Testis (tissue), 3 donors: Measurements from ENCODE around the gene RNASEH2A. TPM values are rescaled to one million over a fixed set of nuclear protein-coding genes. Genes with fewer than 3 reads are reported as not detected.
A peak's percentile ranks its signal among the peaks of the same experiment; 100 is the strongest.

Experiments used
- DNase-seq: peaks from one replicate; pipeline ENCODE4 v3.0.0-alpha.2; 2019
- H3K27ac ChIP-seq, 2 donors: fragments of 200-600 bp; sonication (generic); one replicate each; pipeline ENCODE4 v1.5.1; 2019
- H3K27me3 ChIP-seq: fragments of 200-600 bp; sonication (generic); one replicate; pipeline ENCODE4 v1.5.1; 2019
- H3K36me3 ChIP-seq: fragments of 200-600 bp; sonication (generic); one replicate; pipeline ENCODE4 v1.5.1; 2017; ENCODE audit warnings: low read depth; ENCODE audit errors: missing control alignments
- H3K4me1 ChIP-seq: fragments of 200-600 bp; sonication (generic); one replicate; pipeline ENCODE4 v1.5.1; 2019
- H3K4me3 ChIP-seq, 2 donors: fragments of 200-600 bp; sonication (generic); one replicate each; pipeline ENCODE4 v1.5.1; 2017 to 2019
- H3K9me3 ChIP-seq: fragments of 200-600 bp; sonication (generic); one replicate; pipeline ENCODE4 v1.5.1; 2017
- CTCF ChIP-seq, 3 experiments: fragments of 450-650 bp in 2 of 3; fragments of 200-600 bp in 1 of 3; sonication (generic) in 1 of 3; IDR thresholded peaks; one replicate each; pipeline ENCODE4 v1.5.1; 2016 to 2019; ENCODE audit warnings: antibody characterized with exemption in 3 of 3, mild to moderate bottlenecking in 2 of 3, moderate library complexity in 1 of 3
- POLR2A ChIP-seq: fragments of 450-650 bp; IDR thresholded peaks from one replicate; pipeline ENCODE4 v1.6.1; 2017; ENCODE audit warnings: antibody characterized with exemption, mild to moderate bottlenecking, moderate library complexity
- WGBS, 2 donors: methylation state at CpG; one replicate each; pipeline ENCODE4 v1.1.5; 2018; 5-methylcytosine and 5-hydroxymethylcytosine counted together
- intact Hi-C: fragments of 100-400 bp; cut with DNase I; formaldehyde crosslinking; loops from one replicate; pipeline ENCODE4 v1.15.1; 2023; ENCODE audit warnings: low total_unique reads
- polyA plus RNA-seq: library from polyadenylated mRNA; stranded (reverse); fragments of 350-450 nt; fragmentation: Illumina TruSeq; extraction: RNeasy Lipid Tissue Mini Kit (QIAGEN cat#74804); gene quantifications from one replicate; pipeline ENCODE4 v1.2.3, GENCODE V29; 2014; ENCODE audit warnings: low read depth, low replicate concordance; ENCODE audit not compliant: insufficient read depth
- total RNA-seq, 2 donors: library from RNA; depleted of rRNA; stranded (reverse); fragments of >200 nt; gene quantifications; one replicate each; pipeline ENCODE4 v1.2.3, GENCODE V29; 2016

The RNASEH2A gene
- total and polyA plus RNA-seq, 3 donors from 2014 or later: 14.1 to 18.6 (median 15.7) TPM

- peak overlapping the region; percentile 82 to 98 for H3K27ac ChIP-seq
- peak overlapping the region; percentile 7 to 70 for H3K4me3 ChIP-seq
- 1 to 3% methylated on average over 12 of the region's 12 CpGs for WGBS, 2 donors
- no peaks in the 10 kb centered on the region for H3K36me3 ChIP-seq
- DNase-seq: no peak
- H3K27me3 ChIP-seq: no peaks in the 10 kb centered on the region
- H3K9me3 ChIP-seq: no peaks in the 10 kb centered on the region
- TF ChIP-seq POLR2A (no peak), CTCF (IDR thresholded peaks at IDR 0.05) (no peak)
- peaks cover 64% of the 10 kb centered on the region for H3K4me1 ChIP-seq
- intact Hi-C loops: no loop called here
Observed at GRCh38 chr19:12782174-12782423, 24.3 kb upstream of the RNASEH2A start.

- Histone ChIP-seq H3K27ac (peak overlapping the region; percentile 82 to 98), H3K4me1 (peaks cover 66% of the 10 kb centered on the region), H3K27me3 (no peaks in the 10 kb centered on the region), H3K9me3 (no peaks in the 10 kb centered on the region), H3K4me3 (peak overlapping the region; percentile 7 to 70), H3K36me3 (no peaks in the 10 kb centered on the region)
- TF ChIP-seq POLR2A (no peak), CTCF (IDR thresholded peaks at IDR 0.05) (no peak)
- intact Hi-C loops: no loop called here
- WGBS, 2 donors: 0% methylated on average over 74 of the region's 88 CpGs; no CpG with 5 or more reads in 1 of the 2 donors
- DNase-seq: peak; percentile 91
Observed at GRCh38 chr19:12782424-12783290, 23.7 kb upstream of the RNASEH2A start.

- TF ChIP-seq CTCF (IDR thresholded peaks at IDR 0.05): no peak
- H3K27ac ChIP-seq: peak overlapping the region; percentile 82 to 98
- DNase-seq: no peak
- intact Hi-C loops: no loop called here
- H3K36me3 ChIP-seq: no peaks in the 10 kb centered on the region
- H3K27me3 ChIP-seq: no peaks in the 10 kb centered on the region
- 5 to 11% methylated on average over 3 to 16 of the region's 16 CpGs for WGBS, 2 donors
- H3K9me3 ChIP-seq: no peaks in the 10 kb centered on the region
- H3K4me3 ChIP-seq: peak overlapping the region; percentile 7 to 70
- peaks cover 66% of the 10 kb centered on the region for H3K4me1 ChIP-seq
Observed at GRCh38 chr19:12783291-12783848, 23.0 kb upstream of the RNASEH2A start.

DNA sequence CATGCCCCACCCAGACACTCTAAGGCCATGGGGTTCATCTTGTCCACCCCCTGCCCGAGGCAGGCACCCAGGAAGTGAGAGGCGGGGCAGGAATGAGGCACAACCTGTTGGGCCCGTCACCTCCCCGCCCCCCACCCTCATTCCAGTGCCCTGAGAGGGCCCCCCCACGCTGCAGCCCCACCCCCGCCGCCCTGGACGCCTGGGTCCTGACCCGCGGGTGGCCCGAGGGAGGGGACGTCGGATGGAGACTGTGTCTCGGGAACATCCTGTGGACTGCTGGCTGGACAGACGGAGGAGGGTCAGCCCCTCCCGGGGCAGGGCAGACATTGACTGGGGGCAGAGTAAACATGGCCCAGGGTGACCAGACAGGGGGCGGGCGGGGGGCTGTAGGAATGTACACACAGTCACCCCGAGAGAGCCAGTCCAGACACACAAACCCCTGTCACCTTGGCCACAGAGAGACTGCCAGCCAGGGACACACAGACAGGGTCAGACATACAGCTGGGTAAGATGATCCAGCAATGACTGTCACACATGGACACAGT lies 22.5 kb upstream of the RNASEH2A start:
- peak; percentile 30 for DNase-seq
- Histone ChIP-seq H3K36me3 (no peaks in the 10 kb centered on the region), H3K27ac (peak overlapping the region; percentile 82 to 98), H3K4me3 (no peak overlapping the region), H3K9me3 (no peaks in the 10 kb centered on the region), H3K27me3 (no peaks in the 10 kb centered on the region), H3K4me1 (peaks cover 66% of the 10 kb centered on the region)
- TF ChIP-seq POLR2A (no peak), CTCF (IDR thresholded peaks at IDR 0.05) (no peak)
- intact Hi-C loops: no loop called here
- 0 to 23% methylated on average over 2 to 13 of the region's 19 CpGs for WGBS, 2 donors
